ENCODE data around the gene HTR3B. TPM values are rescaled to one million over a fixed set of nuclear protein-coding genes. Genes with fewer than 3 reads are reported as not detected.

The HTR3B gene
- total RNA-seq, 2 donors from 2014 or later, result not detected

- no peaks in the 10 kb centered on the region for H3K36me3 Mint-ChIP-seq (ENCODE audit: low read depth)
- DNase-seq (no peak), ATAC-seq (no peak)
- no peaks in the 10 kb centered on the region for H3K9me3 ChIP-seq (ENCODE audit: control insufficient read depth, low read length, poor library complexity, severe bottlenecking)
- no peak overlapping the region for H3K27ac Mint-ChIP-seq
- no peak overlapping the region for H3K4me3 Mint-ChIP-seq
- no peaks in the 10 kb centered on the region for H3K4me1 Mint-ChIP-seq
- peaks cover 37% of the 10 kb centered on the region for H3K27me3 Mint-ChIP-seq
Observed at GRCh38 chr11:113971506-113972195, 67.1 kb downstream of the HTR3B start.

- no peaks in the 10 kb centered on the region for H3K9me3 ChIP-seq (ENCODE audit: control insufficient read depth, low read length, poor library complexity, severe bottlenecking)
- Mint-ChIP-seq H3K36me3 (ENCODE audit: low read depth) (no peaks in the 10 kb centered on the region), H3K27me3 (peaks cover 45% of the 10 kb centered on the region), H3K4me1 (no peaks in the 10 kb centered on the region), H3K4me3 (no peak within 1 kb of the TSS), H3K27ac (no peak within 1 kb of the TSS)
- DNase-seq, result no peak
- no peak for ATAC-seq
Observed at GRCh38 chr11:113974741-113975470, 70.3 kb downstream of the HTR3B start, which contains the start of gene HTR3A. Gene HTR3A (plus strand): TSS chr11:113975108. CDS start chr11:113975326, 218 bp downstream.

- Mint-ChIP-seq H3K36me3 (ENCODE audit: low read depth) (peaks cover 2% of the 10 kb centered on the region), H3K27me3 (peaks cover 54% of the 10 kb centered on the region), H3K4me1 (peaks cover 3% of the 10 kb centered on the region), H3K4me3 (no peak overlapping the region), H3K27ac (no peak overlapping the region)
- ATAC-seq (peak; percentile 28), DNase-seq (no peak)
- H3K9me3 ChIP-seq (ENCODE audit: control insufficient read depth, low read length, poor library complexity, severe bottlenecking), result no peaks in the 10 kb centered on the region
Observed at GRCh38 chr11:113977071-113977490, 72.5 kb downstream of the HTR3B start.

GRCh38 chr11:113977701-113978100, 73.1 kb downstream of the HTR3B start:
- H3K4me3 Mint-ChIP-seq, result no peak overlapping the region
- no peak for DNase-seq
- H3K36me3 Mint-ChIP-seq (ENCODE audit: low read depth), result peaks cover 2% of the 10 kb centered on the region

GRCh38 chr11:113979431-113979830, 74.8 kb downstream of the HTR3B start:
- Mint-ChIP-seq H3K27me3 (peaks cover 65% of the 10 kb centered on the region), H3K27ac (no peak overlapping the region), H3K4me1 (peaks cover 3% of the 10 kb centered on the region), H3K4me3 (no peak overlapping the region), H3K36me3 (ENCODE audit: low read depth) (peaks cover 2% of the 10 kb centered on the region)
- DNase-seq (no peak), ATAC-seq (no peak)
- H3K9me3 ChIP-seq (ENCODE audit: control insufficient read depth, low read length, poor library complexity, severe bottlenecking), result no peaks in the 10 kb centered on the region

More at GRCh38 chr11:113977701-113978100, 73.1 kb downstream of the HTR3B start:
- Mint-ChIP-seq H3K27me3 (peaks cover 49% of the 10 kb centered on the region), H3K27ac (no peak overlapping the region), H3K4me1 (peaks cover 3% of the 10 kb centered on the region)
- peak; percentile 71 for ATAC-seq
- H3K9me3 ChIP-seq (ENCODE audit: control insufficient read depth, low read length, poor library complexity, severe bottlenecking), result no peaks in the 10 kb centered on the region

- peaks cover 4% of the 10 kb centered on the region for H3K36me3 Mint-ChIP-seq (ENCODE audit: low read depth)
- H3K27ac Mint-ChIP-seq, result no peak overlapping the region
- no peak for ATAC-seq
- peaks cover 3% of the 10 kb centered on the region for H3K4me1 Mint-ChIP-seq
- H3K27me3 Mint-ChIP-seq, result peaks cover 62% of the 10 kb centered on the region
- H3K4me3 Mint-ChIP-seq, result no peak overlapping the region
- H3K9me3 ChIP-seq (ENCODE audit: control insufficient read depth, low read length, poor library complexity, severe bottlenecking), result no peaks in the 10 kb centered on the region
- no peak for DNase-seq
Observed at GRCh38 chr11:113980785-113981184, 76.2 kb downstream of the HTR3B start.

GRCh38 chr11:113982306-113982705, 77.7 kb downstream of the HTR3B start:
- DNase-seq (no peak), ATAC-seq (no peak)
- peaks cover 68% of the 10 kb centered on the region for H3K27me3 Mint-ChIP-seq
- H3K9me3 ChIP-seq (ENCODE audit: control insufficient read depth, low read length, poor library complexity, severe bottlenecking), result no peaks in the 10 kb centered on the region
- peaks cover 3% of the 10 kb centered on the region for H3K4me1 Mint-ChIP-seq
- no peak overlapping the region for H3K27ac Mint-ChIP-seq
- H3K4me3 Mint-ChIP-seq, result no peak overlapping the region
- peaks cover 4% of the 10 kb centered on the region for H3K36me3 Mint-ChIP-seq (ENCODE audit: low read depth)

- H3K27me3 Mint-ChIP-seq, result peaks cover 71% of the 10 kb centered on the region
- H3K36me3 Mint-ChIP-seq (ENCODE audit: low read depth), result peaks cover 6% of the 10 kb centered on the region
- no peak for DNase-seq
- H3K4me1 Mint-ChIP-seq, result peaks cover 5% of the 10 kb centered on the region
- H3K27ac Mint-ChIP-seq, result no peak overlapping the region
- no peaks in the 10 kb centered on the region for H3K9me3 ChIP-seq (ENCODE audit: control insufficient read depth, low read length, poor library complexity, severe bottlenecking)
- no peak for ATAC-seq
- no peak overlapping the region for H3K4me3 Mint-ChIP-seq
Observed at GRCh38 chr11:113984781-113985180, 80.2 kb downstream of the HTR3B start.

- no peak overlapping the region for H3K27ac Mint-ChIP-seq
- peaks cover 4% of the 10 kb centered on the region for H3K36me3 Mint-ChIP-seq (ENCODE audit: low read depth)
- H3K4me3 Mint-ChIP-seq, result no peak overlapping the region
- ATAC-seq (no peak), DNase-seq (no peak)
- peaks cover 2% of the 10 kb centered on the region for H3K4me1 Mint-ChIP-seq
- H3K27me3 Mint-ChIP-seq, result peaks cover 60% of the 10 kb centered on the region
- H3K9me3 ChIP-seq (ENCODE audit: control insufficient read depth, low read length, poor library complexity, severe bottlenecking), result no peaks in the 10 kb centered on the region
Observed at GRCh38 chr11:113985906-113986305, 81.3 kb downstream of the HTR3B start.

GRCh38 chr11:113986351-113987140, 82.0 kb downstream of the HTR3B start:
- peaks cover 2% of the 10 kb centered on the region for H3K4me1 Mint-ChIP-seq
- peaks cover 55% of the 10 kb centered on the region for H3K27me3 Mint-ChIP-seq
- H3K27ac Mint-ChIP-seq, result no peak overlapping the region
- ATAC-seq (no peak), DNase-seq (no peak)
- H3K9me3 ChIP-seq (ENCODE audit: control insufficient read depth, low read length, poor library complexity, severe bottlenecking), result no peaks in the 10 kb centered on the region
- H3K36me3 Mint-ChIP-seq (ENCODE audit: low read depth), result peaks cover 4% of the 10 kb centered on the region
- no peak overlapping the region for H3K4me3 Mint-ChIP-seq

- H3K4me3 Mint-ChIP-seq, result no peak overlapping the region
- H3K27me3 Mint-ChIP-seq, result peaks cover 50% of the 10 kb centered on the region
- ATAC-seq (no peak), DNase-seq (no peak)
- H3K4me1 Mint-ChIP-seq, result peaks cover 2% of the 10 kb centered on the region
- H3K9me3 ChIP-seq (ENCODE audit: control insufficient read depth, low read length, poor library complexity, severe bottlenecking), result no peaks in the 10 kb centered on the region
- peaks cover 4% of the 10 kb centered on the region for H3K36me3 Mint-ChIP-seq (ENCODE audit: low read depth)
- H3K27ac Mint-ChIP-seq, result no peak overlapping the region
Observed at GRCh38 chr11:113989381-113989780, 84.8 kb downstream of the HTR3B start.

- ATAC-seq, result no peak
Observed at GRCh38 chr11:113989916-113990315, 85.3 kb downstream of the HTR3B start.

GRCh38 chr11:113991170-113991569, 86.6 kb downstream of the HTR3B start:
- H3K27me3 Mint-ChIP-seq, result peaks cover 46% of the 10 kb centered on the region
- ATAC-seq, result no peak

More at GRCh38 chr11:113989916-113990315, 85.3 kb downstream of the HTR3B start:
- H3K27ac Mint-ChIP-seq, result no peak overlapping the region
- H3K4me1 Mint-ChIP-seq, result peaks cover 2% of the 10 kb centered on the region
- H3K27me3 Mint-ChIP-seq, result peaks cover 55% of the 10 kb centered on the region
- DNase-seq, result no peak
- peaks cover 3% of the 10 kb centered on the region for H3K36me3 Mint-ChIP-seq (ENCODE audit: low read depth)
- no peaks in the 10 kb centered on the region for H3K9me3 ChIP-seq (ENCODE audit: control insufficient read depth, low read length, poor library complexity, severe bottlenecking)
- H3K4me3 Mint-ChIP-seq, result no peak overlapping the region

More at GRCh38 chr11:113991170-113991569, 86.6 kb downstream of the HTR3B start:
- Mint-ChIP-seq H3K4me1 (peaks cover 2% of the 10 kb centered on the region), H3K27ac (no peak overlapping the region), H3K36me3 (ENCODE audit: low read depth) (peaks cover 2% of the 10 kb centered on the region), H3K4me3 (no peak overlapping the region)
- no peaks in the 10 kb centered on the region for H3K9me3 ChIP-seq (ENCODE audit: control insufficient read depth, low read length, poor library complexity, severe bottlenecking)
- DNase-seq, result no peak

Measured in T-helper 17 cell (primary cell).